PC-3 (cell line): ENCODE measurements around the gene TMEM125. TPM values are rescaled to one million over a fixed set of nuclear protein-coding genes. Genes with fewer than 3 reads are reported as not detected.

Source experiments
- ATAC-seq: fragments of 200-7000 bp; cut with Tn5 transposase; 2 replicates; pipeline ENCODE4 v1.9.1; 2020; ENCODE audit warnings: mild to moderate bottlenecking, moderate library complexity
- BruUV-seq: library from RNA; stranded (reverse); fragments of 400-500 nt; replicated peaks from 2 replicates; lab custom pipeline; 2021; lab: Mats Ljungman, UMichigan
- CTCF ChIA-PET: fragments of 300-600 bp; sonication (Branson Sonifier 250); formaldehyde crosslinking; loops from one replicate; lab custom pipeline; 2022; ENCODE audit warnings: antibody characterized with exemption; lab: Charles Lee
- POLR2A ChIA-PET: fragments of 300-600 bp; sonication (Branson Sonifier 250); formaldehyde crosslinking; loops from one replicate; lab custom pipeline; 2022; ENCODE audit warnings: antibody characterized with exemption; ENCODE audit not compliant: unreplicated experiment; lab: Charles Lee
- DNase-seq: peaks from one replicate; pipeline ENCODE4 v3.0.0-alpha.2; 2015
- H2AFZ ChIP-seq: fragments of 300-600 bp; sonication (generic); 2 replicates; pipeline ENCODE4 v1.6.0; 2016; ENCODE audit warnings: antibody characterized with exemption, low read length
- H3F3A ChIP-seq: fragments of 300-600 bp; sonication (generic); one replicate; pipeline ENCODE4 v1.6.0; 2017; ENCODE audit warnings: antibody characterized with exemption, low read length, control low read depth, mild to moderate bottlenecking; ENCODE audit not compliant: unreplicated experiment
- H3K27ac ChIP-seq: fragments of 300-600 bp; sonication (generic); 2 replicates; pipeline ENCODE4 v1.5.1; 2016; ENCODE audit warnings: mild to moderate bottlenecking, low read length
- H3K27me3 ChIP-seq: fragments of 300-600 bp; sonication (generic); 2 replicates; pipeline ENCODE4 v1.6.1; 2016; ENCODE audit warnings: low read length, mixed read lengths
- H3K36me3 ChIP-seq: fragments of 300-600 bp; sonication (generic); 2 replicates; pipeline ENCODE4 v1.6.1; 2016; ENCODE audit warnings: low read depth, mixed run types, low read length, mixed read lengths
- H3K4me1 ChIP-seq: fragments of 300-600 bp; sonication (generic); 2 replicates; pipeline ENCODE4 v1.5.1; 2016; ENCODE audit warnings: low read length; ENCODE audit not compliant: insufficient read depth
- H3K4me2 ChIP-seq: fragments of 300-600 bp; sonication (generic); 2 replicates; pipeline ENCODE4 v1.6.0; 2016; ENCODE audit warnings: low read length
- H3K4me3 ChIP-seq: fragments of 300-600 bp; sonication (generic); 2 replicates; pipeline ENCODE4 v1.5.1; 2016; ENCODE audit warnings: mild to moderate bottlenecking, low read length, mixed read lengths
- H3K79me2 ChIP-seq: fragments of 300-600 bp; sonication (generic); 2 replicates; pipeline ENCODE4 v1.6.1; 2017; ENCODE audit warnings: low read length, mixed read lengths
- H3K9ac ChIP-seq: fragments of 300-600 bp; sonication (generic); 2 replicates; pipeline ENCODE4 v1.6.0; 2016; ENCODE audit warnings: mild to moderate bottlenecking, low read length
- H3K9me2 ChIP-seq: fragments of 300-600 bp; sonication (generic); replicated peaks from 2 replicates; pipeline ENCODE4 v1.6.1; 2016; ENCODE audit warnings: mixed run types, low read length, mixed read lengths
- H3K9me3 ChIP-seq: fragments of 300-600 bp; sonication (generic); 2 replicates; pipeline ENCODE4 v1.6.1; 2016; ENCODE audit warnings: low read length, mixed read lengths
- H4K20me1 ChIP-seq: fragments of 300-600 bp; sonication (generic); 2 replicates; pipeline ENCODE4 v1.6.1; 2016; ENCODE audit warnings: low read length, mixed read lengths
- EZH2 ChIP-seq: fragments of 300-600 bp; sonication (generic); IDR thresholded peaks from one replicate; pipeline ENCODE4 v1.6.1; 2017; ENCODE audit warnings: antibody characterized with exemption, mild to moderate bottlenecking, low read length; ENCODE audit not compliant: unreplicated experiment
- EZH2phosphoT487 ChIP-seq: fragments of 300-600 bp; sonication (generic); IDR thresholded peaks from 2 replicates; pipeline ENCODE4 v1.6.1; 2018; ENCODE audit warnings: mild to moderate bottlenecking, antibody characterized with exemption, low read length, borderline replicate concordance
- intact Hi-C: fragments of 100-400 bp; cut with micrococcal nuclease; formaldehyde crosslinking; loops from 2 replicates; pipeline ENCODE4 v1.9.0; 2023
- total RNA-seq: library from RNA; depleted of rRNA; stranded (reverse); fragments of >200 nt; gene quantifications from 2 replicates; pipeline ENCODE4 v1.2.3, GENCODE V29; 2014
- TF ChIP-seq, protein P1 (sequence below): fragments of 300-600 bp; sonication (generic); conservative IDR thresholded peaks from 2 replicates; pipeline ENCODE4 v1.5.1; 2017; ENCODE audit warnings: antibody characterized with exemption, low read depth, mild to moderate bottlenecking, low read length

TMEM125 gene
- total RNA-seq, 1 experiment from 2014 or later, result 9.8 TPM

DNA sequence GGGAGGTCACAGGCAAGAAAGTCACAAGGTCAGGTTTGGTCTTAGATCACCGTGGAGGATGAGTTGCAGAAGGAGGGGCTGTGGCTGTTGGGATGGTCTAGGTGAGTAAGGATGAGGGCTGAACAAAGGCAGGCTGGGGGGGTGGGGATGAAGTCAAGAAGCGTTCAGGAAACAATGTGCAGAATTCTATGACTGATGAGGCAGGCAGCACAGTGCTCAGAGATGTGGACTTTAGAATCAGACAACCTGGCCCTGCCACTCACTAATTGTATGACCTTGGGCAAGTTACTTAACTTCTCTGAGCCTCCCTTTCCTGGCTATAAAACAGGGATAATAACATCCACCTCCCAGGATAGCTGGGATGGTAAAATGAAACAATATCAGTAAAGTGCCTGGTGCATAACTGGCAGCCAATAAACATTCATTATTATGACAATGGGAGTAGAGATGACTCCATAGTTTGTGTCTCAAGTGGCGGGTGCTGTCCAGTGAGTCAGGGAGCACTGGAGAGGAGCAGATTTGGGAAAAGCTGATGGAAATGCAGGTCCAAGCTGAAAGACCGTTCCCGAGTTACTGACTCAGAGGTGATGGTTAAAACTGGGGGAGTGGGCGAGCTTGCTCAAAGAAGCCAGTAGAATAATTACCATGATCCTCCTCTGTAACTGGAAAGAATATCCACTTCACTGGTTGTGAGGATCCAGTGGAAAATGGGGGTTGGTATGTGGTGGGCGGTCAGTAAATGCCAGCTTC lies 33.1 kb downstream of the TMEM125 start:
- Histone ChIP-seq H3F3A (no peaks in the 10 kb centered on the region), H3K4me3 (no peak overlapping the region), H3K9me3 (no peaks in the 10 kb centered on the region), H3K9ac (no peak overlapping the region), H3K79me2 (no peaks in the 10 kb centered on the region), H3K27ac (no peak overlapping the region), H3K36me3 (no peaks in the 10 kb centered on the region), H3K9me2 (no peaks in the 10 kb centered on the region), H4K20me1 (no peaks in the 10 kb centered on the region), H2AFZ (no peak overlapping the region), H3K4me2 (no peak overlapping the region), H3K27me3 (no peaks in the 10 kb centered on the region), H3K4me1 (no peaks in the 10 kb centered on the region)
- no TSS peak for BruUV-seq
- DNase-seq, result no peak
- intact Hi-C loops, result no loop called here
- no peak for ATAC-seq
- ChIA-PET CTCF (no interaction called here), POLR2A (no interaction called here)
- TF ChIP-seq EZH2phosphoT487 (no peak), EZH2 (no peak)
- TF ChIP-seq, protein P1, sequence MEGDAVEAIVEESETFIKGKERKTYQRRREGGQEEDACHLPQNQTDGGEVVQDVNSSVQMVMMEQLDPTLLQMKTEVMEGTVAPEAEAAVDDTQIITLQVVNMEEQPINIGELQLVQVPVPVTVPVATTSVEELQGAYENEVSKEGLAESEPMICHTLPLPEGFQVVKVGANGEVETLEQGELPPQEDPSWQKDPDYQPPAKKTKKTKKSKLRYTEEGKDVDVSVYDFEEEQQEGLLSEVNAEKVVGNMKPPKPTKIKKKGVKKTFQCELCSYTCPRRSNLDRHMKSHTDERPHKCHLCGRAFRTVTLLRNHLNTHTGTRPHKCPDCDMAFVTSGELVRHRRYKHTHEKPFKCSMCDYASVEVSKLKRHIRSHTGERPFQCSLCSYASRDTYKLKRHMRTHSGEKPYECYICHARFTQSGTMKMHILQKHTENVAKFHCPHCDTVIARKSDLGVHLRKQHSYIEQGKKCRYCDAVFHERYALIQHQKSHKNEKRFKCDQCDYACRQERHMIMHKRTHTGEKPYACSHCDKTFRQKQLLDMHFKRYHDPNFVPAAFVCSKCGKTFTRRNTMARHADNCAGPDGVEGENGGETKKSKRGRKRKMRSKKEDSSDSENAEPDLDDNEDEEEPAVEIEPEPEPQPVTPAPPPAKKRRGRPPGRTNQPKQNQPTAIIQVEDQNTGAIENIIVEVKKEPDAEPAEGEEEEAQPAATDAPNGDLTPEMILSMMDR, result no peak

DNA sequence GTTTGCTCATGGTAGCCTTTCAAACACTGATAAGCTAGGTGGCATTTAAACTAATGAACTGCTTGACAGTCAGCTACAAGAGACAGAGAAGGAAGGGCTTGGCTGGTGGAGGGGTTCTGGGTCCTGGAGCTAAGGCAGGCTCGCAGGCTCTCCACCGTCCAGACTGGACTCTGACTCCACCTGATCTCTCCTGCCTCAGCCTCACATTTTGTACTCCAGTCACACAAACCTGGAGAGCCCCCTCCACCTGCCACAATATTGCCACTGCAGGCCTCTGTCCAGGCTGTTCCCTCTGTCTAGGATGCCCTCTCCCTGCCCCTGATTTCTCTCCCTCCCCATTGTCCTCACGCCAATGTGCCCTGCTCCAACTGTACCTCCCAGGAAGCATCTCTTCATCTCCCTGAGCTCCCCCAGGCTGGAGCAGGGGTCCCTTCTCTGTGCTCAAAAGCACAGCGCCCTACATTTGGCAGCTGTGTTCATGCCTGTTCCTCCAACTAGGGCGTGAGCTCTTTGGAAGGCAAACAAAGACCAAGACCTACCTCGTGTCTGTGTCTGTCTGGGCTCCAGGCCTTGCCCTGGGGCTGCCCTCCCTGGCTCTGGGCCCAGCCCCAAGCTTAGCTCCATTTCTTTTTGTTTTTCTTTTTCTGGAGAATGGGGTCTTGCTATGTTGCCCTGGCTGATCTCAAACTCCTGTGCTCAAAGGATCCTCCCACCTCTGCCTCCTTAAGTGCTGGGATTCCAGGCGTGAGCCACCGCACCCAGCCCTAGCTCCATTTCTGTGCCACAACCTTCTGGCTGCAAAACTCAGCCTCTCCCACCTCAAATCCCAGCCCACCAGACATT lies 33.9 kb downstream of the TMEM125 start:
- intact Hi-C loops, result no loop called here
- H3F3A ChIP-seq, result no peaks in the 10 kb centered on the region
- H3K9me2 ChIP-seq, result no peaks in the 10 kb centered on the region
- no peak for TF ChIP-seq EZH2
- TF ChIP-seq, protein P1, result no peak
- TF ChIP-seq EZH2phosphoT487, result no peak
- H3K4me3 ChIP-seq, result no peak overlapping the region
- no peak for ATAC-seq
- no peaks in the 10 kb centered on the region for H3K79me2 ChIP-seq
- H3K9ac ChIP-seq, result no peak overlapping the region
- no peaks in the 10 kb centered on the region for H3K4me1 ChIP-seq
- no peaks in the 10 kb centered on the region for H3K27me3 ChIP-seq
- ChIA-PET CTCF (no interaction called here), POLR2A (no interaction called here)
- no TSS peak for BruUV-seq
- H2AFZ ChIP-seq, result no peak overlapping the region
- H3K27ac ChIP-seq, result no peak overlapping the region
- no peaks in the 10 kb centered on the region for H3K36me3 ChIP-seq
- no peak for DNase-seq
- no peak overlapping the region for H3K4me2 ChIP-seq
- H4K20me1 ChIP-seq, result no peaks in the 10 kb centered on the region
- H3K9me3 ChIP-seq, result no peaks in the 10 kb centered on the region
